A549 (cell line): ENCODE results near the gene FRMD4A. TPM values are rescaled to one million over a fixed set of nuclear protein-coding genes. Genes with fewer than 3 reads are reported as not detected.

ENCODE experiments used
- ATAC-seq, 2 experiments: fragments of 200-7000 bp in 1 of 2; fragments of >200 bp in 1 of 2; cut with Nextera tagmentation in 1 of 2; cut with Tn5 transposase in 1 of 2; 3 replicates each; pipeline versions ENCODE4 v1.8.0 to v1.9.1; 2018 to 2020; ENCODE audit warnings: mild to moderate bottlenecking in 1 of 2, moderate library complexity in 1 of 2
- CTCF ChIA-PET: fragments of 300-600 bp; sonication (Branson Sonifier 250); formaldehyde crosslinking; extraction: SDS; loops from one replicate; lab custom pipeline; 2021; ENCODE audit warnings: antibody characterized with exemption, inconsistent platforms; lab: Yijun Ruan, JAX
- POLR2A ChIA-PET: fragments of 350-600 bp; formaldehyde crosslinking; extraction: SDS; loops from one replicate; lab custom pipeline; 2021; ENCODE audit warnings: antibody characterized with exemption, inconsistent platforms; lab: Yijun Ruan, JAX
- DNase-seq, 2 experiments: peaks; one replicate each; pipeline versions ENCODE4 v3.0.0 to v3.0.0-alpha.2; 2011 to 2016; ENCODE audit warnings: low read depth in 1 of 2, low spot score in 1 of 2
- FAIRE-seq: peaks from 2 replicates; lab custom pipeline; 2011; peaks lifted over from hg19 to GRCh38; lab: Jason Lieb, UNC
- H3K27ac ChIP-seq, 2 experiments: fragments of >200 bp; sonication (Bioruptor Twin); formaldehyde crosslinking; 3 replicates each; pipeline ENCODE4 v1.5.1; 2016 to 2017
- H3K4me1 ChIP-seq: fragments of >200 bp; sonication (Bioruptor Twin); formaldehyde crosslinking; 3 replicates; pipeline ENCODE4 v1.6.1; 2016
- H3K4me2 ChIP-seq: fragments of >200 bp; sonication (Bioruptor Twin); formaldehyde crosslinking; 3 replicates; pipeline ENCODE4 v1.6.1; 2016
- H3K4me3 ChIP-seq: fragments of >200 bp; sonication (Bioruptor Twin); formaldehyde crosslinking; 3 replicates; pipeline ENCODE4 v1.5.1; 2016
- H3K9me3 ChIP-seq: fragments of >200 bp; sonication (Bioruptor Twin); formaldehyde crosslinking; 3 replicates; pipeline ENCODE4 v1.6.1; 2016
- ELK1 ChIP-seq: fragments of 150-350 bp; IDR thresholded peaks from 2 replicates; pipeline ENCODE4 v1.6.1; 2014; ENCODE audit warnings: low read depth, mild to moderate bottlenecking, low read length
- ESRRA ChIP-seq: fragments of 150-350 bp; IDR thresholded peaks from 2 replicates; pipeline ENCODE4 v1.6.1; 2014; ENCODE audit warnings: mild to moderate bottlenecking, low read length, borderline replicate concordance
- HES2 ChIP-seq: fragments of >200 bp; sonication (Bioruptor Twin); formaldehyde crosslinking; IDR thresholded peaks from 2 replicates; pipeline ENCODE4 v1.6.1; 2016
- HOXB13 ChIP-seq: fragments of 250-450 bp; sonication (Bioruptor Pico); IDR thresholded peaks from 2 replicates; pipeline ENCODE4 v1.5.0; 2020; ENCODE audit warnings: low read depth, mild to moderate bottlenecking, moderate library complexity
- JUNB ChIP-seq: fragments of >200 bp; sonication (Bioruptor Twin); formaldehyde crosslinking; IDR thresholded peaks from 2 replicates; pipeline ENCODE4 v1.6.1; 2016
- KDM1A ChIP-seq: fragments of 200-600 bp; sonication (generic); IDR thresholded peaks from 2 replicates; pipeline ENCODE4 v1.6.1; 2016; ENCODE audit warnings: low read depth, mild to moderate bottlenecking
- MYC ChIP-seq: IDR thresholded peaks from 2 replicates; pipeline ENCODE4 v1.6.1; 2012; ENCODE audit warnings: mild to moderate bottlenecking, inconsistent platforms, low read length, improper control_type of control experiment, borderline replicate concordance
- RNF2 ChIP-seq: fragments of 200-600 bp; sonication (generic); IDR thresholded peaks from 2 replicates; pipeline ENCODE4 v1.6.1; 2016; ENCODE audit warnings: low read depth, mild to moderate bottlenecking, antibody characterized with exemption, moderate library complexity, borderline replicate concordance
- SREBF2 ChIP-seq: fragments of 450-650 bp; IDR thresholded peaks from 2 replicates; pipeline ENCODE4 v1.6.1; 2014; ENCODE audit warnings: mild to moderate bottlenecking, moderate library complexity
- TP53 ChIP-seq: fragments of 250-450 bp; sonication (Bioruptor Pico); IDR thresholded peaks from 2 replicates; pipeline ENCODE4 v1.5.0; 2021; ENCODE audit warnings: mild to moderate bottlenecking, moderate library complexity
- ZC3H11A ChIP-seq: fragments of 450-650 bp; IDR thresholded peaks from 2 replicates; pipeline ENCODE4 v1.6.1; 2014; ENCODE audit warnings: antibody characterized with exemption, mild to moderate bottlenecking
- WGBS: methylation state at CpG from one replicate; pipeline ENCODE4 v1.1.6; 2017; ENCODE audit errors: missing lambda C conversion rate; 5-methylcytosine and 5-hydroxymethylcytosine counted together
- polyA plus RNA-seq, 4 experiments: library from polyadenylated mRNA; depleted of rRNA in 3 of 4; stranded (reverse); fragments of >200 nt; fragmentation: RNase III in 1 of 4; extraction: RNeasy Plus Mini Kit Qiagen cat#74134 plus additional on column Dnase treatment in 1 of 4; gene quantifications; 2 replicates in 3 of 4; 3 replicates in 1 of 4; pipeline ENCODE4 v1.2.3, GENCODE V29; 2011 to 2017
- TF ChIP-seq, protein P1 (sequence below): fragments of 450-650 bp; IDR thresholded peaks from 2 replicates; pipeline ENCODE4 v1.6.1; 2014; ENCODE audit warnings: antibody characterized with exemption
- TF ChIP-seq, protein P2 (sequence below): fragments of 200-600 bp; sonication (generic); IDR thresholded peaks from 2 replicates; pipeline ENCODE4 v1.6.1; 2016; ENCODE audit warnings: antibody characterized with exemption, mild to moderate bottlenecking, moderate library complexity

FRMD4A gene
- polyA plus RNA-seq, 2 of the 4 experiments (the other 2 are of a cell fraction): 2.5 to 4.7 TPM

GRCh38 chr10:13775786-13776775 is 554.6 kb downstream of the FRMD4A start:
- ATAC-seq (no peak), FAIRE-seq (no peak), DNase-seq (no peak)
- H3K27ac ChIP-seq: no peak overlapping the region
- no peaks in the 10 kb centered on the region for H3K4me1 ChIP-seq
- peaks cover 4% of the 10 kb centered on the region; the same call in 1 of the 3 replicates for H3K9me3 ChIP-seq
- no peak overlapping the region for H3K4me2 ChIP-seq
- POLR2A ChIA-PET: interaction anchor here (1.8 kb wide), 1 partner anchor 69 kb away, joined by 5 read pairs; no protein-coding TSS in a partner anchor
- no peak overlapping the region for H3K4me3 ChIP-seq
- WGBS: 75% methylated on average over 14 of the region's 14 CpGs
- no peak for TF ChIP-seq ELK1
- TF ChIP-seq KDM1A: no peak
- TF ChIP-seq JUNB: no peak
- CTCF ChIA-PET: interaction anchor here (0.7 to 3.8 kb wide), 11 partner anchors 18 to 404 kb away, joined by 3 to 32 read pairs (median 4); no protein-coding TSS in a partner anchor

GRCh38 chr10:13774303-13774893 is 556.3 kb downstream of the FRMD4A start:
- ATAC-seq: no peak
- DNase-seq: no peak
- CTCF ChIA-PET: interaction anchor here (2.8 to 3.8 kb wide), 2 partner anchors 115 to 161 kb away, joined by 11 to 32 read pairs; no protein-coding TSS in a partner anchor
- FAIRE-seq: no peak
- Histone ChIP-seq H3K9me3 (peaks cover 4% of the 10 kb centered on the region; the same call in 1 of the 3 replicates), H3K27ac (no peak overlapping the region), H3K4me1 (no peaks in the 10 kb centered on the region), H3K4me2 (no peak overlapping the region), H3K4me3 (no peak overlapping the region)
- WGBS: 65% methylated on average over 9 of the region's 9 CpGs
- TF ChIP-seq MYC: no peak
- TF ChIP-seq HES2: no peak
- no peak for TF ChIP-seq ESRRA
- no peak for TF ChIP-seq HOXB13 (CRISPR knock-in tag)
- TF ChIP-seq, protein P1, sequence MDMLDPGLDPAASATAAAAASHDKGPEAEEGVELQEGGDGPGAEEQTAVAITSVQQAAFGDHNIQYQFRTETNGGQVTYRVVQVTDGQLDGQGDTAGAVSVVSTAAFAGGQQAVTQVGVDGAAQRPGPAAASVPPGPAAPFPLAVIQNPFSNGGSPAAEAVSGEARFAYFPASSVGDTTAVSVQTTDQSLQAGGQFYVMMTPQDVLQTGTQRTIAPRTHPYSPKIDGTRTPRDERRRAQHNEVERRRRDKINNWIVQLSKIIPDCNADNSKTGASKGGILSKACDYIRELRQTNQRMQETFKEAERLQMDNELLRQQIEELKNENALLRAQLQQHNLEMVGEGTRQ: no peak
- TF ChIP-seq ZC3H11A: no peak
- TF ChIP-seq RNF2: no peak
- TF ChIP-seq SREBF2: no peak
- no peak for TF ChIP-seq TP53 (CRISPR knock-in tag)
- TF ChIP-seq, protein P2, sequence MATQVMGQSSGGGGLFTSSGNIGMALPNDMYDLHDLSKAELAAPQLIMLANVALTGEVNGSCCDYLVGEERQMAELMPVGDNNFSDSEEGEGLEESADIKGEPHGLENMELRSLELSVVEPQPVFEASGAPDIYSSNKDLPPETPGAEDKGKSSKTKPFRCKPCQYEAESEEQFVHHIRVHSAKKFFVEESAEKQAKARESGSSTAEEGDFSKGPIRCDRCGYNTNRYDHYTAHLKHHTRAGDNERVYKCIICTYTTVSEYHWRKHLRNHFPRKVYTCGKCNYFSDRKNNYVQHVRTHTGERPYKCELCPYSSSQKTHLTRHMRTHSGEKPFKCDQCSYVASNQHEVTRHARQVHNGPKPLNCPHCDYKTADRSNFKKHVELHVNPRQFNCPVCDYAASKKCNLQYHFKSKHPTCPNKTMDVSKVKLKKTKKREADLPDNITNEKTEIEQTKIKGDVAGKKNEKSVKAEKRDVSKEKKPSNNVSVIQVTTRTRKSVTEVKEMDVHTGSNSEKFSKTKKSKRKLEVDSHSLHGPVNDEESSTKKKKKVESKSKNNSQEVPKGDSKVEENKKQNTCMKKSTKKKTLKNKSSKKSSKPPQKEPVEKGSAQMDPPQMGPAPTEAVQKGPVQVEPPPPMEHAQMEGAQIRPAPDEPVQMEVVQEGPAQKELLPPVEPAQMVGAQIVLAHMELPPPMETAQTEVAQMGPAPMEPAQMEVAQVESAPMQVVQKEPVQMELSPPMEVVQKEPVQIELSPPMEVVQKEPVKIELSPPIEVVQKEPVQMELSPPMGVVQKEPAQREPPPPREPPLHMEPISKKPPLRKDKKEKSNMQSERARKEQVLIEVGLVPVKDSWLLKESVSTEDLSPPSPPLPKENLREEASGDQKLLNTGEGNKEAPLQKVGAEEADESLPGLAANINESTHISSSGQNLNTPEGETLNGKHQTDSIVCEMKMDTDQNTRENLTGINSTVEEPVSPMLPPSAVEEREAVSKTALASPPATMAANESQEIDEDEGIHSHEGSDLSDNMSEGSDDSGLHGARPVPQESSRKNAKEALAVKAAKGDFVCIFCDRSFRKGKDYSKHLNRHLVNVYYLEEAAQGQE: no peak
- POLR2A ChIA-PET: no interaction called here
